Thyroid gland (tissue), 4 donors: ENCODE data around the gene ZBTB16.

Source experiments
- POLR2A ChIP-seq, 2 donors: fragments of 450-650 bp; IDR thresholded peaks; one replicate each; pipeline ENCODE4 v1.6.1; 2017; ENCODE audit warnings: antibody characterized with exemption in 2 of 2, mild to moderate bottlenecking in 2 of 2, moderate library complexity in 1 of 2
- TF ChIP-seq, protein P1 (sequence below), 6 experiments: fragments of 200-600 bp in 3 of 6; fragments of 450-650 bp in 3 of 6; sonication (generic) in 3 of 6; IDR thresholded peaks; one replicate each; pipeline ENCODE4 v1.5.1; 2016 to 2019; ENCODE audit warnings: antibody characterized with exemption in 6 of 6, mild to moderate bottlenecking in 2 of 6, inconsistent platforms in 1 of 6, moderate library complexity in 1 of 6

- TF ChIP-seq, protein P1, sequence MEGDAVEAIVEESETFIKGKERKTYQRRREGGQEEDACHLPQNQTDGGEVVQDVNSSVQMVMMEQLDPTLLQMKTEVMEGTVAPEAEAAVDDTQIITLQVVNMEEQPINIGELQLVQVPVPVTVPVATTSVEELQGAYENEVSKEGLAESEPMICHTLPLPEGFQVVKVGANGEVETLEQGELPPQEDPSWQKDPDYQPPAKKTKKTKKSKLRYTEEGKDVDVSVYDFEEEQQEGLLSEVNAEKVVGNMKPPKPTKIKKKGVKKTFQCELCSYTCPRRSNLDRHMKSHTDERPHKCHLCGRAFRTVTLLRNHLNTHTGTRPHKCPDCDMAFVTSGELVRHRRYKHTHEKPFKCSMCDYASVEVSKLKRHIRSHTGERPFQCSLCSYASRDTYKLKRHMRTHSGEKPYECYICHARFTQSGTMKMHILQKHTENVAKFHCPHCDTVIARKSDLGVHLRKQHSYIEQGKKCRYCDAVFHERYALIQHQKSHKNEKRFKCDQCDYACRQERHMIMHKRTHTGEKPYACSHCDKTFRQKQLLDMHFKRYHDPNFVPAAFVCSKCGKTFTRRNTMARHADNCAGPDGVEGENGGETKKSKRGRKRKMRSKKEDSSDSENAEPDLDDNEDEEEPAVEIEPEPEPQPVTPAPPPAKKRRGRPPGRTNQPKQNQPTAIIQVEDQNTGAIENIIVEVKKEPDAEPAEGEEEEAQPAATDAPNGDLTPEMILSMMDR (IDR thresholded peaks at IDR 0.05): no peak
- TF ChIP-seq POLR2A (IDR thresholded peaks at IDR 0.05): no peak
Observed at GRCh38 chr11:114138411-114138810, 78.9 kb downstream of the ZBTB16 start.
